ENCODE results near the gene IFT88. TPM values are rescaled to one million over a fixed set of nuclear protein-coding genes. Genes with fewer than 3 reads are reported as not detected.

The IFT88 gene
- total and polyA plus RNA-seq, 8 donors = 2.3 to 68.3 (median 6.7) TPM

DNA sequence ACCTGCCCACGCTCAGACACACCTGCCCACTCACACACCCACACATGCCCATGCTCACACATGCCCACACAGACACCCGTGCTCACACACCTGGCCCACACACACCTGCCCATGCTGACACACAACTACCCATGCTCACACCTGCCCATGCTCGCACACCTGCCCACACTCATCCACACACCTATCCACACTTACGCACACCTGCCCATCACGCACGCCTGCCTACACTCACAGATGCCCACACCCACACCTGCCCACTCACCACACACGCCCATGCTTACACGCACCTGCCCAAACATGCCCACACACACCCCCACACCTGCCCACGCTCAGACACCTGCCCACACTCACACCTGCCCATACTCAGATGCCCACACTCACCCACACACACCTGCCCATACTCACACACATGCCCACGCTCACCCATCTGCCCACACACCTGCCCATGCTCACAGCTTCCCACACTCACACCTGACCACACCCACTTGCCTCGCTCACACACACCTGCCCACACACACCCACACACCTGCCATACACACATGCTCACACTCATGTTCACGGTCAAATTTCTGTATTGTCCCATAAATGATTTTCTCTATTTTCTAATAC, 152.1 kb downstream of the IFT88 start:
- Histone ChIP-seq H3K36me3 (no peaks in the 10 kb centered on the region), H3K27me3 (peaks cover 0 to 39% (median 19%) of the 10 kb centered on the region in 3 donors), H3K4me1 (peaks cover 7 to 29% (median 18%) of the 10 kb centered on the region in 4 donors), H3K27ac (no peak overlapping the region), H3K4me3 (no peak overlapping the region), H3K9me3 (no peaks in the 10 kb centered on the region)
- intact Hi-C loops (cut with DNase I; ENCODE audit: low total_unique reads) = loop anchor here (10.0 kb wide), 1 partner anchor 56 kb away; the partner anchor contains the start of gene EEF1AKMT1
- WGBS, 5 donors = 87 to 92% (median 91%) methylated on average over 12 of the region's 12 CpGs
- no peak for DNase-seq
- TF ChIP-seq POLR2AphosphoS5 (IDR thresholded peaks at IDR 0.05) = no peak
- TF ChIP-seq, protein P1, sequence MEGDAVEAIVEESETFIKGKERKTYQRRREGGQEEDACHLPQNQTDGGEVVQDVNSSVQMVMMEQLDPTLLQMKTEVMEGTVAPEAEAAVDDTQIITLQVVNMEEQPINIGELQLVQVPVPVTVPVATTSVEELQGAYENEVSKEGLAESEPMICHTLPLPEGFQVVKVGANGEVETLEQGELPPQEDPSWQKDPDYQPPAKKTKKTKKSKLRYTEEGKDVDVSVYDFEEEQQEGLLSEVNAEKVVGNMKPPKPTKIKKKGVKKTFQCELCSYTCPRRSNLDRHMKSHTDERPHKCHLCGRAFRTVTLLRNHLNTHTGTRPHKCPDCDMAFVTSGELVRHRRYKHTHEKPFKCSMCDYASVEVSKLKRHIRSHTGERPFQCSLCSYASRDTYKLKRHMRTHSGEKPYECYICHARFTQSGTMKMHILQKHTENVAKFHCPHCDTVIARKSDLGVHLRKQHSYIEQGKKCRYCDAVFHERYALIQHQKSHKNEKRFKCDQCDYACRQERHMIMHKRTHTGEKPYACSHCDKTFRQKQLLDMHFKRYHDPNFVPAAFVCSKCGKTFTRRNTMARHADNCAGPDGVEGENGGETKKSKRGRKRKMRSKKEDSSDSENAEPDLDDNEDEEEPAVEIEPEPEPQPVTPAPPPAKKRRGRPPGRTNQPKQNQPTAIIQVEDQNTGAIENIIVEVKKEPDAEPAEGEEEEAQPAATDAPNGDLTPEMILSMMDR (IDR thresholded peaks at IDR 0.05) = no peak
- no peak for TF ChIP-seq POLR2A (IDR thresholded peaks at IDR 0.05)
- no peak for TF ChIP-seq EP300 (IDR thresholded peaks at IDR 0.05)

DNA sequence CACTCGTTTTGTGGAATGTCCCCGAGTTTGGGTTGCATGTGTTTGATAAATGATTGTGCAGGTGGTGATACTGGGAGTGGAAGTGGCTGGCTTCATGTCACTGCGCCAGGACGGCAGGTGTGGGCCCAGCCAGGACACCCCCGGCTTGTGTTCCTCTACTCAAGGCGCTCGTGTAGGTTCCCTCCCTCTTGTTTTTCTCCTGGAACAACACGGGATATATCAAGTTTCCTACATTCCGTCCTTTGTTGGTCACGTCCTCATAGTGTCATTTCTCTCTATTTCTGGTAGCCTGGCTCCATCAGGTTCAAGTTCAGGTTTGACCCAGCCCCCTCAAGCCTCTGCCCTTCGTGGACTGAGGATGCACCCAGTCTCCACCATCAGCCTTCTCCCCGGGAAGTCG, 152.8 kb downstream of the IFT88 start:
- DNase-seq = no peak
- intact Hi-C loops (cut with DNase I; ENCODE audit: low total_unique reads) = loop anchor here (10.0 kb wide), 1 partner anchor 55 kb away; the partner anchor contains the start of gene EEF1AKMT1
- Histone ChIP-seq H3K27me3 (peaks cover 0 to 34% (median 19%) of the 10 kb centered on the region in 3 donors), H3K4me1 (peaks cover 7 to 21% (median 15%) of the 10 kb centered on the region in 4 donors), H3K27ac (no peak overlapping the region), H3K9me3 (no peaks in the 10 kb centered on the region), H3K4me3 (no peak overlapping the region), H3K36me3 (no peaks in the 10 kb centered on the region)
- TF ChIP-seq, protein P1 (IDR thresholded peaks at IDR 0.05) = no peak
- no peak for TF ChIP-seq POLR2AphosphoS5 (IDR thresholded peaks at IDR 0.05)
- no peak for TF ChIP-seq EP300 (IDR thresholded peaks at IDR 0.05)
- TF ChIP-seq POLR2A (IDR thresholded peaks at IDR 0.05) = no peak
- 81 to 86% (median 83%) methylated on average over 13 of the region's 13 CpGs for WGBS, 5 donors

- Histone ChIP-seq H3K9me3 (no peaks in the 10 kb centered on the region), H3K4me1 (peaks cover 7 to 18% (median 13%) of the 10 kb centered on the region in 4 donors), H3K27me3 (peaks cover 0 to 34% (median 19%) of the 10 kb centered on the region in 3 donors), H3K27ac (no peak overlapping the region), H3K36me3 (no peaks in the 10 kb centered on the region), H3K4me3 (no peak overlapping the region)
- no peak for DNase-seq
- intact Hi-C loops (cut with DNase I; ENCODE audit: low total_unique reads) = no loop called here
- no peak for TF ChIP-seq POLR2AphosphoS5 (IDR thresholded peaks at IDR 0.05)
- no peak for TF ChIP-seq POLR2A (IDR thresholded peaks at IDR 0.05)
- TF ChIP-seq, protein P1 (IDR thresholded peaks at IDR 0.05) = no peak
- TF ChIP-seq EP300 (IDR thresholded peaks at IDR 0.05) = no peak
- 89 to 97% (median 90%) methylated on average over 11 of the region's 11 CpGs for WGBS, 5 donors
Measured at GRCh38 chr13:20720499-20720898, 153.5 kb downstream of the IFT88 start.

DNA sequence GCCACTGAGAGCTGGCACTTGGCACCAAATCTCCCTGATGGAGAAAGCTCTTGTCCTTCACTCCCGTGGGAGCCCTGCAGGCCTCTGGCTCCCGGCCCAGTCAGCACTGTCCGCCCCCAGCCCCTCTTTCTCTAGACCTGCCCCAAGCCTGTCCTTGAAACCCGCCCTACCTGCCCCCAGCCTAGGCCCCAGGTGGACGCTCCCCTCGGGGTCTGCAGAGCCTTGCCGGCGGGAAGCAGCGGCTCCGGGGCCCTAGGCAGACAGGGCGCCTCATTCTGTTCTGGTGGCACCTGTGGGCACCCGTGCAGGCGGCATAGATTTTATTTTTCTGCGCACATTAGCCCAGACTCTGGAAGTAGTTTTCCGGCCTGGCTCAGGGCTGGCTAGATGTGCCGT, 154.1 kb downstream of the IFT88 start:
- TF ChIP-seq, protein P1 (IDR thresholded peaks at IDR 0.05) = no peak
- TF ChIP-seq POLR2A (IDR thresholded peaks at IDR 0.05) (no peak), POLR2AphosphoS5 (IDR thresholded peaks at IDR 0.05) (no peak)
- intact Hi-C loops (cut with DNase I; ENCODE audit: low total_unique reads) = no loop called here
- Histone ChIP-seq H3K27me3 (peaks cover 0 to 34% (median 19%) of the 10 kb centered on the region in 3 donors), H3K9me3 (no peaks in the 10 kb centered on the region), H3K4me3 (peak overlapping the region in 2 of 4 donors; percentile 42 to 46), H3K36me3 (no peaks in the 10 kb centered on the region), H3K27ac (no peak overlapping the region), H3K4me1 (peaks cover 7 to 18% (median 13%) of the 10 kb centered on the region in 4 donors)
- DNase-seq = no peak
- 69 to 92% (median 83%) methylated on average over 7 to 16 of the region's 16 CpGs for WGBS, 5 donors

Data from stomach (tissue), 9 donors.